K562 (cell line): ENCODE measurements around the gene WDR45B. TPM values are rescaled to one million over a fixed set of nuclear protein-coding genes. Genes with fewer than 3 reads are reported as not detected.
A peak's percentile ranks its signal among the peaks of the same experiment; 100 is the strongest.

Source experiments
- ATAC-seq: fragments of 200-7000 bp; cut with Tn5 transposase; 3 replicates; pipeline ENCODE4 v1.9.1; 2020; ENCODE audit warnings: moderate library complexity
- BruUV-seq: library from RNA; stranded (reverse); fragments of 400-500 nt; replicated peaks from 2 replicates; lab custom pipeline; 2021; lab: Mats Ljungman, UMichigan
- CTCF ChIA-PET: fragments of 300-600 bp; formaldehyde crosslinking; extraction: SDS; loops from one replicate; lab custom pipeline; 2021; ENCODE audit warnings: low intra/inter-chr PET ratio; lab: Yijun Ruan, JAX
- POLR2A ChIA-PET: fragments of 300-600, 350-650 bp; sonication (Branson Sonifier 250); formaldehyde crosslinking; extraction: SDS; loops from one replicate; lab custom pipeline; 2021; ENCODE audit warnings: antibody characterized with exemption, inconsistent platforms; lab: Yijun Ruan, JAX
- DNase-seq, 4 experiments: peaks; one replicate each; pipeline versions ENCODE4 v3.0.0 to v3.0.0-alpha.2; 2011 to 2018; ENCODE audit warnings: low spot score in 3 of 4, mixed read lengths in 3 of 4; ENCODE audit errors: extremely low read depth in 1 of 4
- FAIRE-seq: peaks from 2 replicates; lab custom pipeline; 2011; peaks lifted over from hg19 to GRCh38; lab: Jason Lieb, UNC
- H2AFZ ChIP-seq: 2 replicates; pipeline ENCODE4 v1.6.0; 2011; ENCODE audit warnings: low read depth, low read length, control low read depth, inconsistent platforms
- H3K27ac ChIP-seq: fragments of 200-600 bp; 3 replicates; pipeline ENCODE4 v1.8.0; 2011; ENCODE audit warnings: low read depth, mild to moderate bottlenecking, control low read depth, inconsistent platforms, low read length, moderate library complexity, mixed read lengths; ENCODE audit errors: extremely low read depth
- H3K27me3 ChIP-seq, 2 experiments: fragments of 300-600 bp in 1 of 2; 2 replicates in 1 of 2; 3 replicates in 1 of 2; pipeline versions ENCODE4 v1.6.0 to v1.8.0; 2011; ENCODE audit warnings: inconsistent platforms in 2 of 2, low read length in 2 of 2, mild to moderate bottlenecking in 1 of 2, mixed read lengths in 1 of 2, moderate library complexity in 1 of 2; ENCODE audit not compliant: control insufficient read depth in 2 of 2, insufficient read depth in 2 of 2
- H3K36me3 ChIP-seq: fragments of 300-600 bp; 3 replicates; pipeline ENCODE4 v1.8.0; 2011; ENCODE audit warnings: mild to moderate bottlenecking, low read length, inconsistent platforms; ENCODE audit not compliant: control insufficient read depth, insufficient read depth
- H3K4me1 ChIP-seq, 2 experiments: fragments of 200-600 bp in 1 of 2; replicated peaks in 1 of 2; 2 replicates in 1 of 2; 3 replicates in 1 of 2; pipeline versions ENCODE4 v1.5.1 to v1.8.0; 2011; ENCODE audit warnings: inconsistent platforms in 2 of 2, low read length in 2 of 2, mild to moderate bottlenecking in 1 of 2, mixed read lengths in 1 of 2, moderate library complexity in 1 of 2; ENCODE audit not compliant: control insufficient read depth in 2 of 2, insufficient read depth in 2 of 2
- H3K4me2 ChIP-seq: 2 replicates; pipeline ENCODE4 v1.6.1; 2011; ENCODE audit warnings: low read length, control low read depth, inconsistent platforms, mixed read lengths; ENCODE audit not compliant: insufficient read depth
- H3K4me3 ChIP-seq: fragments of 200-600 bp; sonication (generic), shearing (Covaris generic); 2 replicates; pipeline ENCODE4 v1.5.1; 2016; ENCODE audit warnings: control low read depth, inconsistent platforms
- H3K79me2 ChIP-seq: fragments of 200-600 bp; 3 replicates; pipeline ENCODE4 v1.8.0; 2011; ENCODE audit warnings: low read length, inconsistent platforms; ENCODE audit not compliant: control insufficient read depth, insufficient read depth
- H3K9ac ChIP-seq, 2 experiments: 2 replicates each; pipeline versions ENCODE4 v1.6.0 to v1.6.1; 2011; ENCODE audit warnings: low read depth in 2 of 2, low read length in 2 of 2, control low read depth in 1 of 2, inconsistent platforms in 1 of 2, mild to moderate bottlenecking in 1 of 2, mixed read lengths in 1 of 2; ENCODE audit not compliant: insufficient read depth in 1 of 2
- H3K9me1 ChIP-seq: one replicate; pipeline ENCODE4 v1.6.0; 2011; ENCODE audit warnings: inconsistent platforms, mild to moderate bottlenecking, low read length, moderate library complexity; ENCODE audit not compliant: control insufficient read depth, insufficient read depth
- H3K9me3 ChIP-seq: replicated peaks from 2 replicates; pipeline ENCODE4 v1.5.1; 2011; ENCODE audit warnings: low read depth, low read length, inconsistent platforms; ENCODE audit not compliant: control insufficient read depth, insufficient read depth
- H4K20me1 ChIP-seq: replicated peaks from 2 replicates; pipeline ENCODE4 v1.6.1; 2011; ENCODE audit warnings: low read length, inconsistent platforms, mixed read lengths; ENCODE audit not compliant: control insufficient read depth, insufficient read depth
- BHLHE40 ChIP-seq: IDR thresholded peaks from 2 replicates; pipeline ENCODE4 v1.6.1; 2011; ENCODE audit warnings: low read length, improper control_type of control experiment
- BRCA1 ChIP-seq, 2 experiments: fragments of 450-650 bp in 1 of 2; sonication (generic) in 1 of 2; formaldehyde crosslinking in 1 of 2; IDR thresholded peaks; 2 replicates each; pipeline versions ENCODE4 v1.5.0 to v1.6.1; 2017 to 2020; ENCODE audit warnings: mild to moderate bottlenecking in 1 of 2, missing genetic modification reagents in 1 of 2
- EHMT2 ChIP-seq: fragments of 450-650 bp; IDR thresholded peaks from 2 replicates; pipeline ENCODE4 v1.6.1; 2018; ENCODE audit warnings: antibody characterized with exemption
- FOXP1 ChIP-seq: sonication (generic); formaldehyde crosslinking; IDR thresholded peaks from 2 replicates; pipeline ENCODE4 v1.8.0; 2022; ENCODE audit warnings: mild to moderate bottlenecking, missing genetic modification reagents
- KDM5B ChIP-seq: fragments of 200-600 bp; sonication (generic); IDR thresholded peaks from 2 replicates; pipeline ENCODE4 v1.6.1; 2012; ENCODE audit warnings: low read depth, mild to moderate bottlenecking, moderate library complexity, low read length, control low read depth, inconsistent platforms; ENCODE audit not compliant: insufficient replicate concordance
- PURB ChIP-seq: sonication (generic); formaldehyde crosslinking; IDR thresholded peaks from 2 replicates; pipeline ENCODE4 v1.9.0; 2021; ENCODE audit warnings: low read depth, mild to moderate bottlenecking, missing genetic modification reagents
- SMARCE1 ChIP-seq: fragments of 450-650 bp; IDR thresholded peaks from 2 replicates; pipeline ENCODE4 v1.7.1; 2016; ENCODE audit warnings: mild to moderate bottlenecking
- TRIM24 ChIP-seq, 2 experiments: fragments of 450-650 bp; IDR thresholded peaks; 2 replicates each; pipeline ENCODE4 v1.6.1; 2016
- XRCC5 ChIP-seq: fragments of 200-400 bp; formaldehyde crosslinking; IDR thresholded peaks from 2 replicates; pipeline ENCODE4 v1.6.1; 2017; ENCODE audit warnings: low read depth, mild to moderate bottlenecking, low read length
- ZNF146 ChIP-seq: IDR thresholded peaks from one replicate; pipeline ENCODE4 v1.6.1; 2018; ENCODE audit warnings: missing compliant biosample characterization; ENCODE audit not compliant: unreplicated experiment
- WGBS: fragments of 100-300 bp; shearing (Covaris generic); methylation state at CpG from one replicate; pipeline ENCODE4 v1.1.6; 2016; ENCODE audit warnings: low coverage, mixed read lengths; ENCODE audit not compliant: insufficient coverage; ENCODE audit errors: missing lambda C conversion rate; 5-methylcytosine and 5-hydroxymethylcytosine counted together
- in situ Hi-C: fragments of 300-500 bp; cut with MboI; formaldehyde crosslinking; loops from 4 replicates; pipeline ENCODE4 v1.15.0; 2018; ENCODE audit warnings: inconsistent platforms, mixed read lengths
- intact Hi-C: fragments of 100-400 bp; cut with micrococcal nuclease; formaldehyde crosslinking; loops from 2 replicates; pipeline ENCODE4 v1.14.2; 2022
- polyA plus RNA-seq, 8 experiments: library from polyadenylated mRNA; depleted of rRNA in 4 of 8; stranded (reverse) in 5 of 8; unstranded in 3 of 8; fragments of >200 nt; fragmentation: Nextera tagmentation in 2 of 8; fragmentation: Illumina TruSeq in 1 of 8; extraction: Ambion mirVana in 2 of 8; extraction: Trizol in 1 of 8; gene quantifications; 2 replicates each; pipeline versions ENCODE4 v1.2.1 to v1.2.3, GENCODE V29; 2011 to 2014; ENCODE audit warnings: inconsistent platforms in 1 of 8, missing spikeins in 1 of 8
- total RNA-seq, 7 experiments: library from RNA; depleted of rRNA in 6 of 7; stranded (reverse); fragments of >200 nt in 6 of 7; fragmentation: Illumina TruSeq in 2 of 7; extraction: Trizol in 2 of 7; gene quantifications; 2 replicates each; pipeline versions ENCODE4 v1.2.1 to v1.2.3, GENCODE V29; 2011 to 2021; ENCODE audit warnings: low replicate concordance in 1 of 7
- TF ChIP-seq, protein P1 (sequence below): fragments of 250-450 bp; sonication (Bioruptor Pico); IDR thresholded peaks from 2 replicates; pipeline ENCODE4 v1.9.0; 2021; ENCODE audit warnings: mild to moderate bottlenecking, inconsistent platforms

WDR45B gene
- total and polyA plus RNA-seq, 9 of the 15 experiments (the other 6 are each of a cell fraction or from before 2014, with no cell fraction given): 0.72 to 74.4 (median 35.9) TPM

DNA sequence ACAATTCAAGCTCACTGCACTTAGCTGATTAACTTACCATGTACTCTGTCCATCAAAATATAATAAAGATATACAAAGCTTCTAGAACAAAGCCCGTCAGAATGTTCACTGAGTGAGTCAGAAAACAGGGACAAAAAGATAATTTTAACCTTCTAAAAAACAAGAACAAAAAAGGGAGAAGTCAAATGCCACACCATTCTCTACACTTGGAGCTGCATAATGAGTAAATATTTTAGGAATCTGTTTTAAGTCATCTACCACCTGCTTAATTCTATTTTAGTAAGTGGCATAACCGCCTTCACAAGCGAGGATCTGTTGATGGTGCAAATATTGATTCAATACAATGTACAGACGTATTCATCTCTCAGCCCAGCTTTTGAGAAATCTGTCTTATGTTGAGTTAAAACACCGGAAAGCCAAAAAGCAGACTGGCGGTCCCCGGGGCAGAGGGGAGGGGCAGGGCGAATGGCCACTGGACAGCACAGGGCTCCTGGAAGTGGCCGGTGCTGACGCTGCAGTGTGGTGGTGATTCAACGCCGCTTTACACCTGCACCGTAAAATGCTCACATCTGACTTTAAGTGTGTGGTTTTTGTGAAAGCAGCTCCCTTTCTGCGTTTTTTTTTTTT is 30.1 kb upstream of the WDR45B start:
- Histone ChIP-seq H3K79me2 (no peaks in the 10 kb centered on the region), H4K20me1 (no peaks in the 10 kb centered on the region), H3K9ac (0 out of 4 replicates have a peak overlapping the region, but pooled peaks of 1 of the 2 experiments have one; percentile 36), H3K27ac (no peak overlapping the region), H3K4me2 (no peak overlapping the region), H3K4me3 (no peak overlapping the region), H3K9me1 (no peaks in the 10 kb centered on the region), H3K36me3 (no peaks in the 10 kb centered on the region), H2AFZ (0 out of 2 replicates have a peak overlapping the region, but pooled peaks have one; percentile 3), H3K9me3 (peaks cover 13% of the 10 kb centered on the region), H3K27me3 (peaks cover 7 to 29% of the 10 kb centered on the region in 2 experiments; a peak in 3 of 5 replicates), H3K4me1 (peaks cover 0 to 18% of the 10 kb centered on the region in 2 experiments; a peak in 2 of 5 replicates)
- ChIA-PET POLR2A (interaction anchor here (1.2 to 1.8 kb wide), 2 partner anchors 8 to 10 kb away, joined by 3 to 5 read pairs; no protein-coding TSS in a partner anchor), CTCF (no interaction called here)
- no TSS peak for BruUV-seq
- DNase-seq (no peak), FAIRE-seq (no peak), ATAC-seq (no peak)
- in situ Hi-C loops (no loop called here), intact Hi-C loops (no loop called here)
- TF ChIP-seq FOXP1 (CRISPR knock-in tag) (no peak), KDM5B (no peak), ZNF146 (CRISPR knock-in tag) (no peak), PURB (CRISPR knock-in tag) (no peak), SMARCE1 (no peak), EHMT2 (no peak), BRCA1 (IDR thresholded peaks at IDR 0.05) (no peak), BRCA1 (CRISPR knock-in tag; IDR thresholded peaks at IDR 0.05) (no peak), XRCC5 (no peak), TRIM24 (IDR thresholded peaks at IDR 0.05) (no peak), BHLHE40 (no peak)
- TF ChIP-seq, protein P1, sequence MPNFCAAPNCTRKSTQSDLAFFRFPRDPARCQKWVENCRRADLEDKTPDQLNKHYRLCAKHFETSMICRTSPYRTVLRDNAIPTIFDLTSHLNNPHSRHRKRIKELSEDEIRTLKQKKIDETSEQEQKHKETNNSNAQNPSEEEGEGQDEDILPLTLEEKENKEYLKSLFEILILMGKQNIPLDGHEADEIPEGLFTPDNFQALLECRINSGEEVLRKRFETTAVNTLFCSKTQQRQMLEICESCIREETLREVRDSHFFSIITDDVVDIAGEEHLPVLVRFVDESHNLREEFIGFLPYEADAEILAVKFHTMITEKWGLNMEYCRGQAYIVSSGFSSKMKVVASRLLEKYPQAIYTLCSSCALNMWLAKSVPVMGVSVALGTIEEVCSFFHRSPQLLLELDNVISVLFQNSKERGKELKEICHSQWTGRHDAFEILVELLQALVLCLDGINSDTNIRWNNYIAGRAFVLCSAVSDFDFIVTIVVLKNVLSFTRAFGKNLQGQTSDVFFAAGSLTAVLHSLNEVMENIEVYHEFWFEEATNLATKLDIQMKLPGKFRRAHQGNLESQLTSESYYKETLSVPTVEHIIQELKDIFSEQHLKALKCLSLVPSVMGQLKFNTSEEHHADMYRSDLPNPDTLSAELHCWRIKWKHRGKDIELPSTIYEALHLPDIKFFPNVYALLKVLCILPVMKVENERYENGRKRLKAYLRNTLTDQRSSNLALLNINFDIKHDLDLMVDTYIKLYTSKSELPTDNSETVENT (CRISPR knock-in tag): no peak
- WGBS: 41% methylated on average over 14 of the region's 14 CpGs
